Measurements from ENCODE around the gene RAD9A. TPM values are rescaled to one million over a fixed set of nuclear protein-coding genes. Genes with fewer than 3 reads are reported as not detected.

Gene RAD9A
- total RNA-seq, 1 donor from 2014 or later, result 9.4 TPM

DNA sequence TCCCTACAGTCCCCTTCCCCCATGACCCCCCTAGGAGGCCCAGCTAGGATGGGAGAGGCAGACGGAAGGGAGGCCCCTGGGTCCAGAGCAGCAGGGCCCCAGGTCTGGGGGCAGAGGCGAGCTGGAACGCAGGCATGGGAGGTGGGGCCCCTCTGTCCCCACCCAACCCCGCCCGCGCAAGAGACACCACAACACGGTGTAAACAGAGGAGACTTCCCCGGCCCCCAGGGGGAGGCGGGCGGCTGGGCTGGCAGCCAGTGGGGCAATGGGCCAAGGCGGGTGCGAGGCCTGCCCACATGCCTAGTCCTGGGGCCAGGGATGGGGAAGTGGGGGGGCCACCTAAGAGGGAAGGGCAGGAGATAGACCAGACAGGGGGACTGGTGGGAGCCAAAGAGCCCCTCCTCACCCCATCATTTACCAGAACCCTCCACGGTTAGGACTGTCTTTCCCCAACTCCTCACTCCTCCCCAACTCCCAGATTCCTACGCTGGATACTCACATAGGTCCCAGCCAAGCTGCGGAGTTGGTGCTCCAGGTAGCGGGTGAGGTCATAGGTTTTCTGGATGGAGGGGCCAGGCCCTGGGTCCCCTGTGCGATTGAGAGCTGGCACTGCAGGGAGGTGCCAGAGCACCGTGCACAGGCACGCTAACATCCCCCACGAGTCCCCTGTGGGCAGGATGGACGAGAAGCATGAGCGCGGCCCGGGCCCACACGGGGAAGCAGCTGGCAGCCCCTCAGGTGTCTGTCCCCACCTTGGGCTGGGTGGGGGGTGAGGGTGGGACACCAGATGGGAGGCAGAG lies 24.6 kb upstream of the RAD9A start:
- H3K36me3 ChIP-seq (ENCODE audit: insufficient read depth, low read length), result peaks cover 14% of the 10 kb centered on the region
- H3K27ac ChIP-seq (ENCODE audit: low read depth, low read length), result no peak overlapping the region
- no peak overlapping the region for H3K4me3 ChIP-seq (ENCODE audit: insufficient read depth, low read depth, low read length)
- FAIRE-seq (no peak), DNase-seq (ENCODE audit: low read depth) (no peak)
- Mint-ChIP-seq H3K27me3 (ENCODE audit: low read depth, unreplicated experiment) (no peaks in the 10 kb centered on the region), H3K4me1 (ENCODE audit: low read depth, unreplicated experiment) (peaks cover 50% of the 10 kb centered on the region), H3K27ac (ENCODE audit: unreplicated experiment) (no peak overlapping the region), H3K36me3 (ENCODE audit: low read depth, unreplicated experiment) (peaks cover 24% of the 10 kb centered on the region), H3K4me3 (ENCODE audit: unreplicated experiment) (no peak overlapping the region), H3K9me3 (ENCODE audit: unreplicated experiment) (no peaks in the 10 kb centered on the region)
- H3K4me1 ChIP-seq (ENCODE audit: insufficient read depth, low read length), result peaks cover 60% of the 10 kb centered on the region
- TF ChIP-seq EZH2 (IDR thresholded peaks at IDR 0.05; ENCODE audit: insufficient read depth, low read length), result no peak
- TF ChIP-seq, protein P1, sequence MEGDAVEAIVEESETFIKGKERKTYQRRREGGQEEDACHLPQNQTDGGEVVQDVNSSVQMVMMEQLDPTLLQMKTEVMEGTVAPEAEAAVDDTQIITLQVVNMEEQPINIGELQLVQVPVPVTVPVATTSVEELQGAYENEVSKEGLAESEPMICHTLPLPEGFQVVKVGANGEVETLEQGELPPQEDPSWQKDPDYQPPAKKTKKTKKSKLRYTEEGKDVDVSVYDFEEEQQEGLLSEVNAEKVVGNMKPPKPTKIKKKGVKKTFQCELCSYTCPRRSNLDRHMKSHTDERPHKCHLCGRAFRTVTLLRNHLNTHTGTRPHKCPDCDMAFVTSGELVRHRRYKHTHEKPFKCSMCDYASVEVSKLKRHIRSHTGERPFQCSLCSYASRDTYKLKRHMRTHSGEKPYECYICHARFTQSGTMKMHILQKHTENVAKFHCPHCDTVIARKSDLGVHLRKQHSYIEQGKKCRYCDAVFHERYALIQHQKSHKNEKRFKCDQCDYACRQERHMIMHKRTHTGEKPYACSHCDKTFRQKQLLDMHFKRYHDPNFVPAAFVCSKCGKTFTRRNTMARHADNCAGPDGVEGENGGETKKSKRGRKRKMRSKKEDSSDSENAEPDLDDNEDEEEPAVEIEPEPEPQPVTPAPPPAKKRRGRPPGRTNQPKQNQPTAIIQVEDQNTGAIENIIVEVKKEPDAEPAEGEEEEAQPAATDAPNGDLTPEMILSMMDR (IDR thresholded peaks at IDR 0.05; ENCODE audit: insufficient read depth, low read depth, low read length), result no peak
- H4K20me1 ChIP-seq (ENCODE audit: insufficient read depth, low read length), result peaks cover 92% of the 10 kb centered on the region
- H3K4me2 ChIP-seq (ENCODE audit: low read length), result peak overlapping the region; percentile 60
- H2AFZ ChIP-seq (ENCODE audit: low read depth, low read length), result no peak overlapping the region
- no peaks in the 10 kb centered on the region for H3K9me3 ChIP-seq (ENCODE audit: insufficient read depth, low read depth, low read length)
- H3K27me3 ChIP-seq (ENCODE audit: insufficient read depth, low read length), result no peaks in the 10 kb centered on the region
- peak overlapping the region; percentile 20 for H3K9ac ChIP-seq (ENCODE audit: low read length)
- peaks cover 79% of the 10 kb centered on the region for H3K79me2 ChIP-seq (ENCODE audit: insufficient read depth, low read length)

DNA sequence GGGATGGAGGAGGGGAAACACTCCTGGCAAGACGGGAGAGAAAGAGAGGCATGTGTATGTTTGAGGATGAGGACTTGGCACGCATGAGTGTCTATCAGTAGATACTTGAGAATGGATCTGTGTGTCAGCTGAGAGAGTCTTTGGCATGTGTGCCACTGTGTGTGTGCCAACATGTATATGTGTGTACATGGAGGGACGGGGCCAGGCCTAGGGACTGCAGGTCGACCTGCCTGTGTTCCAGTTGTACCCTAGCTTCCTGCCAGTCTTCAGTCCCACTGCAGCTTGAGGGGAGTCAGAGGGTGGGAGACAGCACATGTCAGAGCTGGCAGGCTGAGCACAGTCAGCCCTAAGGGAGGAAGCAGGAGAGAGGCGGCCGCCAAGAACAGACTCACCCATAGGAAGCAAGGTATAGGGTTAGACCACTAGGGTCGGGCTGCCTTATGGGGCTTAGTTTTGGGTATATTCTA lies 24.0 kb upstream of the RAD9A start:
- Histone ChIP-seq H3K36me3 (ENCODE audit: insufficient read depth, low read length) (peaks cover 14% of the 10 kb centered on the region), H3K27me3 (ENCODE audit: insufficient read depth, low read length) (no peaks in the 10 kb centered on the region), H3K9ac (ENCODE audit: low read length) (peak overlapping the region; percentile 26), H3K4me1 (ENCODE audit: insufficient read depth, low read length) (peaks cover 60% of the 10 kb centered on the region), H3K4me2 (ENCODE audit: low read length) (peak overlapping the region; percentile 60), H2AFZ (ENCODE audit: low read depth, low read length) (no peak overlapping the region), H3K4me3 (ENCODE audit: insufficient read depth, low read depth, low read length) (no peak overlapping the region), H3K9me3 (ENCODE audit: insufficient read depth, low read depth, low read length) (no peaks in the 10 kb centered on the region), H3K27ac (ENCODE audit: low read depth, low read length) (no peak overlapping the region), H4K20me1 (ENCODE audit: insufficient read depth, low read length) (peaks cover 87% of the 10 kb centered on the region), H3K79me2 (ENCODE audit: insufficient read depth, low read length) (peaks cover 81% of the 10 kb centered on the region)
- no peak for DNase-seq (ENCODE audit: low read depth)
- H3K4me3 Mint-ChIP-seq (ENCODE audit: unreplicated experiment), result no peak overlapping the region
- H3K27ac Mint-ChIP-seq (ENCODE audit: unreplicated experiment), result no peak overlapping the region
- FAIRE-seq, result no peak
- H3K27me3 Mint-ChIP-seq (ENCODE audit: low read depth, unreplicated experiment), result no peaks in the 10 kb centered on the region
- no peaks in the 10 kb centered on the region for H3K9me3 Mint-ChIP-seq (ENCODE audit: unreplicated experiment)
- TF ChIP-seq, protein P1 (IDR thresholded peaks at IDR 0.05; ENCODE audit: insufficient read depth, low read depth, low read length), result no peak
- TF ChIP-seq EZH2 (IDR thresholded peaks at IDR 0.05; ENCODE audit: insufficient read depth, low read length), result no peak
- peaks cover 50% of the 10 kb centered on the region for H3K4me1 Mint-ChIP-seq (ENCODE audit: low read depth, unreplicated experiment)
- H3K36me3 Mint-ChIP-seq (ENCODE audit: low read depth, unreplicated experiment), result peaks cover 20% of the 10 kb centered on the region

DNA sequence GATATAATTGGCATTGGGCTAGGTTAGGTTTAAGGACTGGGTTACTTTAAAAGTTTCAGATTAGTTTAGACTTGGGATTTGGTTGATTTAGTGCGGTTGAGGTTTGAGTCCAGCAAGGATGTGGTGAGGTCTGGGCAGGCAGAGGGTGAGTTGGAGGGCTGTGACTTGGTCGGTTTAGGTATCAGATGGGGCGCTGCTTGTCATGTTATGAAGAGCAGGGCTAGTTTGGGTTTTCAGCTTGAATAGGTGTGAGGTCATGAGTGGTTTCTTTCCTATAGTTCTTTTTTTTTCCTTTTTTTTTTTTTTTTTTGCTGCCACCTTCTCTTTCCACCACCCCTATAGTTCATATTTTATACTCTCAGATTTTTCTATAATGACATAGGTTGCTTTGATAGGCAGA lies 23.2 kb upstream of the RAD9A start:
- H3K9me3 Mint-ChIP-seq (ENCODE audit: unreplicated experiment), result no peaks in the 10 kb centered on the region
- TF ChIP-seq, protein P1 (IDR thresholded peaks at IDR 0.05; ENCODE audit: insufficient read depth, low read depth, low read length), result no peak
- no peak for TF ChIP-seq EZH2 (IDR thresholded peaks at IDR 0.05; ENCODE audit: insufficient read depth, low read length)
- Histone ChIP-seq H3K79me2 (ENCODE audit: insufficient read depth, low read length) (peaks cover 87% of the 10 kb centered on the region), H3K9ac (ENCODE audit: low read length) (no peak overlapping the region), H3K4me1 (ENCODE audit: insufficient read depth, low read length) (peaks cover 60% of the 10 kb centered on the region), H3K36me3 (ENCODE audit: insufficient read depth, low read length) (peaks cover 14% of the 10 kb centered on the region), H3K9me3 (ENCODE audit: insufficient read depth, low read depth, low read length) (no peaks in the 10 kb centered on the region), H3K4me2 (ENCODE audit: low read length) (peak overlapping the region; percentile 93), H4K20me1 (ENCODE audit: insufficient read depth, low read length) (peaks cover 82% of the 10 kb centered on the region), H3K27me3 (ENCODE audit: insufficient read depth, low read length) (no peaks in the 10 kb centered on the region), H3K4me3 (ENCODE audit: insufficient read depth, low read depth, low read length) (no peak overlapping the region), H3K27ac (ENCODE audit: low read depth, low read length) (no peak overlapping the region), H2AFZ (ENCODE audit: low read depth, low read length) (no peak overlapping the region)
- H3K27ac Mint-ChIP-seq (ENCODE audit: unreplicated experiment), result no peak overlapping the region
- no peaks in the 10 kb centered on the region for H3K27me3 Mint-ChIP-seq (ENCODE audit: low read depth, unreplicated experiment)
- no peak for FAIRE-seq
- H3K4me3 Mint-ChIP-seq (ENCODE audit: unreplicated experiment), result no peak overlapping the region
- H3K4me1 Mint-ChIP-seq (ENCODE audit: low read depth, unreplicated experiment), result peaks cover 50% of the 10 kb centered on the region
- peaks cover 17% of the 10 kb centered on the region for H3K36me3 Mint-ChIP-seq (ENCODE audit: low read depth, unreplicated experiment)
- DNase-seq (ENCODE audit: low read depth), result no peak

Data from astrocyte (in vitro differentiated cells and primary cell).